Mucosa of descending colon (tissue), 3 donors: ENCODE results near the gene GSTK1. TPM values are rescaled to one million over a fixed set of nuclear protein-coding genes. Genes with fewer than 3 reads are reported as not detected.

Experiments
- ATAC-seq: fragments of 200-7000 bp; cut with Tn5 transposase; one replicate; pipeline ENCODE4 v1.9.1; 2020; ENCODE audit warnings: mild to moderate bottlenecking, moderate library complexity
- DNase-seq, 3 donors: peaks; one replicate each; pipeline ENCODE4 v3.0.0-alpha.2; 2020
- H3K36me3 ChIP-seq: fragments of 200-600 bp; one replicate; pipeline ENCODE4 v1.8.0; 2021; ENCODE audit warnings: low read depth, mild to moderate bottlenecking
- H3K4me1 ChIP-seq: fragments of 200-600 bp; one replicate; pipeline ENCODE4 v1.8.0; 2021; ENCODE audit warnings: low read depth, mild to moderate bottlenecking
- H3K4me3 ChIP-seq: fragments of 200-600 bp; one replicate; pipeline ENCODE4 v1.8.0; 2021; ENCODE audit warnings: mild to moderate bottlenecking
- H3K9me3 ChIP-seq: fragments of 200-600 bp; one replicate; pipeline ENCODE4 v1.8.0; 2021; ENCODE audit warnings: mild to moderate bottlenecking
- intact Hi-C, 2 donors: fragments of 100-400 bp; cut with DNase I in 1 of 2; cut with micrococcal nuclease in 1 of 2; formaldehyde crosslinking; loops; one replicate each; pipeline versions ENCODE4 v1.11.0 to v1.11.1; 2022; cut with DNase I, micrococcal nuclease
- total RNA-seq, 3 donors: library from RNA; stranded (reverse); fragmentation: NEBNext Ultra II Directional in 2 of 3; extraction: Animal tissue kit (Norgen Biotek cat#: 25700) in 2 of 3; gene quantifications; one replicate each; pipeline versions ENCODE4 v1.2.1 to v1.2.4, GENCODE V29; 2021 to 2023
- TF ChIP-seq, protein P1 (sequence below): fragments of 200-600 bp; IDR thresholded peaks from one replicate; pipeline ENCODE4 v1.8.0; 2022; ENCODE audit warnings: antibody characterized with exemption, mild to moderate bottlenecking
- donor health status: DM: no; HTN: no; CAD: no; lungs with moderate emphysema.
- donor health status: DM: no; HTN: no; CAD: no.
- donor health status: DM: no; HTN: yes; CAD: no.

Gene GSTK1
- total RNA-seq, 3 donors from 2014 or later, result 193 to 363 (median 355) TPM

DNA sequence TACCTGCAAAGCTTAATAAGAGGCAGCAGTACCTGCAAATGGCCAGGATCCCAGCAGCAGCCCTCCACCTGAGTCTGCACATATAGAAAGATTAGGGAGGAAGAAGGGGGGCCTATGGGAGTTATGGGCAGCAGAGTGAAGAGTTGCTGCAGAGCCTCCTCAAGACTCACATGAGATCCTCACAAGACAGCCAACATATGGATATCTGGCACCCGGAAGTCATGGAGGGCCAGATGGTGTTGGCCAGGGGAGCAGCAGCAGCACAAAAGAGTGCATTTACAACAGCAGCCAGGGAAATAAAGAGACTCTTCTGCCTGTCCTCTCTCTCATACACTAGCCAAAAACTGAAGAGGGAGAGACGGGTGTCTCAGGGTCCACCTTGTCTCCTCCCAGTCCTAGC lies 45.4 kb upstream of the GSTK1 start:
- H3K4me1 ChIP-seq, result no peaks in the 10 kb centered on the region
- no peak overlapping the region for H3K4me3 ChIP-seq
- TF ChIP-seq, protein P1, sequence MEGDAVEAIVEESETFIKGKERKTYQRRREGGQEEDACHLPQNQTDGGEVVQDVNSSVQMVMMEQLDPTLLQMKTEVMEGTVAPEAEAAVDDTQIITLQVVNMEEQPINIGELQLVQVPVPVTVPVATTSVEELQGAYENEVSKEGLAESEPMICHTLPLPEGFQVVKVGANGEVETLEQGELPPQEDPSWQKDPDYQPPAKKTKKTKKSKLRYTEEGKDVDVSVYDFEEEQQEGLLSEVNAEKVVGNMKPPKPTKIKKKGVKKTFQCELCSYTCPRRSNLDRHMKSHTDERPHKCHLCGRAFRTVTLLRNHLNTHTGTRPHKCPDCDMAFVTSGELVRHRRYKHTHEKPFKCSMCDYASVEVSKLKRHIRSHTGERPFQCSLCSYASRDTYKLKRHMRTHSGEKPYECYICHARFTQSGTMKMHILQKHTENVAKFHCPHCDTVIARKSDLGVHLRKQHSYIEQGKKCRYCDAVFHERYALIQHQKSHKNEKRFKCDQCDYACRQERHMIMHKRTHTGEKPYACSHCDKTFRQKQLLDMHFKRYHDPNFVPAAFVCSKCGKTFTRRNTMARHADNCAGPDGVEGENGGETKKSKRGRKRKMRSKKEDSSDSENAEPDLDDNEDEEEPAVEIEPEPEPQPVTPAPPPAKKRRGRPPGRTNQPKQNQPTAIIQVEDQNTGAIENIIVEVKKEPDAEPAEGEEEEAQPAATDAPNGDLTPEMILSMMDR, result no peak
- DNase-seq (no peak), ATAC-seq (no peak)
- intact Hi-C loops, result loop anchor here in 1 of 2 donors (5.0 kb wide), 1 partner anchor 211 kb away; no protein-coding TSS in a partner anchor
- H3K36me3 ChIP-seq, result no peaks in the 10 kb centered on the region
- no peaks in the 10 kb centered on the region for H3K9me3 ChIP-seq

DNA sequence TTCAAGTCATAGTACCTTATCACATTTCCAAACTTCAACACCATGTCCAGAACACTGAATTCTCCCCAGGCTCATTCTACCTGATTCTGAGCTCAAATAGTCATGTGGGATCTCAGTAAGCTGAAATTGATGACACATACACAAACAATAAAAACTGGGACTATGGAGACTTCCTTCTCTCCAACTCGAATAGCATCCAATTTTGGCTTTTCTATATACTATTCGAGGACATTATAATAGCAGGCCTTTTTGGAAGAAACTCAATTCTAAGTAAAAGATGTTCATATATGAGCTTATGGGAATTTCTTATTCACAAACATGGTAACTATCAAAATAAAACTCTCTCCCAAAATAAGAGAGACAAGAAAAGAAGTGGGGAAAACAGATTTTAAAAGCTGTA lies 42.0 kb upstream of the GSTK1 start:
- H3K4me1 ChIP-seq, result no peaks in the 10 kb centered on the region
- TF ChIP-seq, protein P1, result no peak
- no peak for DNase-seq
- no peak for ATAC-seq
- intact Hi-C loops, result no loop called here
- H3K9me3 ChIP-seq, result no peaks in the 10 kb centered on the region
- H3K4me3 ChIP-seq, result no peak overlapping the region
- no peaks in the 10 kb centered on the region for H3K36me3 ChIP-seq

DNA sequence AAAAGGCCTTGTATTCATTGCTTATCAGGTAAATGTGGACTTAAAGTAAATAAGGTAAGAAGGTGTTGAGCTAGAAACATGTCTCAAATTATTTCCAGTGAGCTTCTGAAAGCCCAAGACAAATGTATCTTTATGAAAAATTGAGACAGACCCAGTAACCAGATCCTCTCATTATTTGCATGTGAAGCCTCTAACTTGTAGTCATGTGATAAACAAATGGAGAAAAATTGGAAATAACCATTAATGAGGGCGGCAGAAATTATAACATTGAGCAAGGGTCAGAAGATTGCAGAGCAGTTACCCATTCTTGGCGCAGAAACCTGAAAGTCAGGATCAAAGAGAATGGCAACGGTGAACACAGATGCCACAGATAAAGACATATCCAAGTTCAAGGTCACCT lies 41.5 kb upstream of the GSTK1 start, which contains the start of gene TAS2R40:
Gene TAS2R40, plus strand, starts transcription at position 301 of the 400 bp plus-strand sequence. Its CDS starts 42 bp downstream, at position 343.
- intact Hi-C loops, result no loop called here
- ATAC-seq (no peak), DNase-seq (no peak)
- H3K9me3 ChIP-seq, result no peaks in the 10 kb centered on the region
- no peak within 1 kb of the TSS for H3K4me3 ChIP-seq
- H3K4me1 ChIP-seq, result no peaks in the 10 kb centered on the region
- TF ChIP-seq, protein P1, result no peak
- H3K36me3 ChIP-seq, result no peaks in the 10 kb centered on the region

DNA sequence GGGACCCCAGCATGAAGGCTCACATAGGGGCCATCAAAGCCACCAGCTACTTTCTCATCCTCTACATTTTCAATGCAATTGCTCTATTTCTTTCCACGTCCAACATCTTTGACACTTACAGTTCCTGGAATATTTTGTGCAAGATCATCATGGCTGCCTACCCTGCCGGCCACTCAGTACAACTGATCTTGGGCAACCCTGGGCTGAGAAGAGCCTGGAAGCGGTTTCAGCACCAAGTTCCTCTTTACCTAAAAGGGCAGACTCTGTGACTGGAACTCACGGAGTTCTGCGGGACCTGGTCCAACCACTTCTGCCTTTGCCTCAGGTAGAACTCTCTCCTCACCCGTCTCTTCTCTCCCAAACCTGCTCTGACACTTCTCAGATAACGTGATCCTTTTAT lies 40.5 kb upstream of the GSTK1 start:
- ATAC-seq (peak; percentile 43), DNase-seq (no peak)
- H3K4me1 ChIP-seq, result no peaks in the 10 kb centered on the region
- H3K9me3 ChIP-seq, result no peaks in the 10 kb centered on the region
- intact Hi-C loops, result no loop called here
- H3K4me3 ChIP-seq, result no peak overlapping the region
- no peaks in the 10 kb centered on the region for H3K36me3 ChIP-seq
- TF ChIP-seq, protein P1, result no peak

DNA sequence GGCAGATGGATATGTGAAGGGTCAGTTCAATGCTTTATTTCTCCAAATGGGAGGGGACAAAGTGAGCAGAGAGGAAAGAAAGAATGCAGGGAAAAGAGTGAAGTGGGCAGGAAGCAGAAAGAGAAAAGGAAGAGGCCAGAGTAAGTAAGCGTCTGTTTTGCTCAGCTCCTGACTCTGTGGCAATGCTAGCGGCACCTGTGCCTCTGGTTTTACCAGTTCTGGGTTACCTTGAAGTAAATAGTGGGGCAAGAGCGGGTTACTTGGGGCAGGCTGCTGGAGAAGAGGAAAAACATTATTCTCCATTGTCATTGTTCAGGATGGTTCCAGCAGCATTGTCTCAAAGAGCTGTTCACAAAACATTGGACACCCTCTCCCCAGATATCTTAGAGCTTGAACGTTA lies 39.5 kb upstream of the GSTK1 start:
- intact Hi-C loops, result no loop called here
- ATAC-seq (no peak), DNase-seq (no peak)
- TF ChIP-seq, protein P1, result no peak
- no peaks in the 10 kb centered on the region for H3K9me3 ChIP-seq
- no peak overlapping the region for H3K4me3 ChIP-seq
- no peaks in the 10 kb centered on the region for H3K4me1 ChIP-seq
- no peaks in the 10 kb centered on the region for H3K36me3 ChIP-seq

DNA sequence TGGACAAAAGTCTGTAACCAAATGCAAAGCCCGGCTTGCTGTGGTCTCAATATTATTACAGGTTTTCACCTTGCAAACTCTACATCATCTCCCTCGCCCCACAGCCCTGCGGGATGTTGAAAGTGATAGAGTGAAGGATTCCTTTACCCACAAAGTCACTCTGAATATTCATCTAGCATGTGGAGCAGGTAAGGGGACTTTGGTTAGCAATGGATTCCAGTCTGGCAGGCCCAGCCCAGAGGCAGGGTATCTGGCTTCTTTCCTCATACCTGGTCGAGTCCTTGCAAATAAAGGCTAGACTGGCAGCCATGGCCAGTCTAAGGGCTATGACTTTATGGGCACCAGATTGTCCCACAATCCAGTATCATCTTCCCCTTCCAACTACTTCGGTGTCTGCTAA lies 38.2 kb upstream of the GSTK1 start:
- DNase-seq (no peak), ATAC-seq (no peak)
- TF ChIP-seq, protein P1, result no peak
- H3K9me3 ChIP-seq, result no peaks in the 10 kb centered on the region
- no peak overlapping the region for H3K4me3 ChIP-seq
- H3K36me3 ChIP-seq, result no peaks in the 10 kb centered on the region
- no peaks in the 10 kb centered on the region for H3K4me1 ChIP-seq
- intact Hi-C loops, result no loop called here
